AG08396 (cell line): ENCODE results near the gene MCU.
"Not testable (repeated sequence)": the region's sequence is repeated elsewhere in the genome, so short reads cannot be mapped to it uniquely, and the experiment has no call there.

Experiments
- DNase-seq: peaks from one replicate; pipeline ENCODE4 v3.0.0; 2012; ENCODE audit warnings: low spot score, mixed read lengths

The MCU gene

GRCh38 chr10:72903941-72904446, 212.1 kb downstream of the MCU start:
- not testable (repeated sequence) for DNase-seq

GRCh38 chr10:72904806-72905205, 212.9 kb downstream of the MCU start:
- DNase-seq: no peak

- no peak for DNase-seq
Measured at GRCh38 chr10:72906446-72906845, 214.5 kb downstream of the MCU start.

GRCh38 chr10:72910705-72911104, 218.8 kb downstream of the MCU start:
- no peak for DNase-seq

GRCh38 chr10:72911758-72912157, 219.8 kb downstream of the MCU start:
- DNase-seq: no peak

GRCh38 chr10:72912736-72913135, 220.8 kb downstream of the MCU start:
- no peak for DNase-seq

- DNase-seq: no peak
Measured at GRCh38 chr10:72913287-72913686, 221.3 kb downstream of the MCU start.

- DNase-seq: not testable (repeated sequence)
Measured at GRCh38 chr10:72917201-72917600, 225.3 kb downstream of the MCU start.

- DNase-seq: not testable (repeated sequence)
Measured at GRCh38 chr10:72917803-72918332, 225.9 kb downstream of the MCU start.

GRCh38 chr10:72918352-72918751, 226.4 kb downstream of the MCU start:
- DNase-seq: no peak

- not testable (repeated sequence) for DNase-seq
Measured at GRCh38 chr10:72921147-72921683, 229.3 kb downstream of the MCU start.

GRCh38 chr10:72924351-72924750, 232.4 kb downstream of the MCU start:
- DNase-seq: no peak

GRCh38 chr10:72925951-72926465, 234.1 kb downstream of the MCU start:
- no peak for DNase-seq

- DNase-seq: no peak
Measured at GRCh38 chr10:72927485-72927884, 235.5 kb downstream of the MCU start.

GRCh38 chr10:72928798-72929197, 236.9 kb downstream of the MCU start:
- DNase-seq: no peak

- no peak for DNase-seq
Measured at GRCh38 chr10:72930276-72930675, 238.3 kb downstream of the MCU start.

- no peak for DNase-seq
Measured at GRCh38 chr10:72932259-72933015, 240.5 kb downstream of the MCU start.

- DNase-seq: no peak
Measured at GRCh38 chr10:72935361-72935760, 243.4 kb downstream of the MCU start.
